Tibial nerve (tissue), 4 donors: ENCODE results near the gene PLEKHG4. TPM values are rescaled to one million over a fixed set of nuclear protein-coding genes. Genes with fewer than 3 reads are reported as not detected.

Experiments
- DNase-seq, 2 donors: peaks; one replicate each; pipeline ENCODE4 v3.0.0-alpha.2; 2019; ENCODE audit warnings: low spot score in 2 of 2
- H3K27ac ChIP-seq, 4 donors: fragments of 200-600 bp; sonication (generic) in 3 of 4; one replicate each; pipeline ENCODE4 v1.5.1; 2017 to 2019; ENCODE audit warnings: mild to moderate bottlenecking in 1 of 4
- H3K27me3 ChIP-seq, 2 donors: fragments of 200-600 bp; sonication (generic) in 1 of 2; one replicate each; pipeline versions ENCODE4 v1.5.1 to v1.6.0; 2017 to 2019
- H3K36me3 ChIP-seq, 3 donors: fragments of 200-600 bp; sonication (generic); one replicate each; pipeline ENCODE4 v1.5.1; 2018 to 2019
- H3K4me1 ChIP-seq, 4 donors: fragments of 200-600 bp; sonication (generic) in 3 of 4; one replicate each; pipeline ENCODE4 v1.5.1; 2017 to 2019
- H3K4me3 ChIP-seq, 4 donors: fragments of 200-600 bp; sonication (generic) in 3 of 4; one replicate each; pipeline ENCODE4 v1.5.1; 2017 to 2019; ENCODE audit warnings: mild to moderate bottlenecking in 1 of 4, moderate library complexity in 1 of 4
- H3K9me3 ChIP-seq, 4 donors: fragments of 200-600 bp; sonication (generic) in 3 of 4; one replicate each; pipeline ENCODE4 v1.5.1; 2017 to 2019
- EP300 ChIP-seq, 2 donors: sonication (generic); formaldehyde crosslinking; IDR thresholded peaks; one replicate each; pipeline ENCODE4 v1.6.1; 2017; ENCODE audit warnings: antibody characterized with exemption in 2 of 2, mild to moderate bottlenecking in 1 of 2
- POLR2A ChIP-seq, 2 donors: fragments of 450-650 bp; IDR thresholded peaks; one replicate each; pipeline ENCODE4 v1.6.1; 2017; ENCODE audit warnings: antibody characterized with exemption in 2 of 2, mild to moderate bottlenecking in 2 of 2, moderate library complexity in 2 of 2
- WGBS, 2 donors: methylation state at CpG; one replicate each; pipeline ENCODE4 v1.1.5; 2018; 5-methylcytosine and 5-hydroxymethylcytosine counted together
- total RNA-seq, 4 donors: library from RNA; depleted of rRNA; stranded (reverse); fragments of >200 nt; gene quantifications; one replicate each; pipeline ENCODE4 v1.1.0, GENCODE V29; 2016
- TF ChIP-seq, protein P1 (sequence below), 5 experiments: fragments of 200-600 bp in 3 of 5; fragments of 450-650 bp in 2 of 5; sonication (generic) in 3 of 5; IDR thresholded peaks; one replicate each; pipeline ENCODE4 v1.5.1; 2016 to 2019; ENCODE audit warnings: antibody characterized with exemption in 5 of 5, mild to moderate bottlenecking in 3 of 5, moderate library complexity in 2 of 5

PLEKHG4 gene
- total RNA-seq, 4 donors from 2014 or later = 25.6 to 42.4 (median 34.6) TPM

- peaks cover 0 to 24% (median 0%) of the 10 kb centered on the region in 4 donors for H3K4me1 ChIP-seq
- H3K36me3 ChIP-seq = peaks cover 0 to 13% (median 0%) of the 10 kb centered on the region in 3 donors
- H3K9me3 ChIP-seq = no peaks in the 10 kb centered on the region
- no peak overlapping the region for H3K4me3 ChIP-seq
- WGBS, 2 donors = 82 to 86% methylated on average over 11 of the region's 11 CpGs
- TF ChIP-seq POLR2A (IDR thresholded peaks at IDR 0.05) (no peak), EP300 (IDR thresholded peaks at IDR 0.05) (no peak)
- TF ChIP-seq, protein P1, sequence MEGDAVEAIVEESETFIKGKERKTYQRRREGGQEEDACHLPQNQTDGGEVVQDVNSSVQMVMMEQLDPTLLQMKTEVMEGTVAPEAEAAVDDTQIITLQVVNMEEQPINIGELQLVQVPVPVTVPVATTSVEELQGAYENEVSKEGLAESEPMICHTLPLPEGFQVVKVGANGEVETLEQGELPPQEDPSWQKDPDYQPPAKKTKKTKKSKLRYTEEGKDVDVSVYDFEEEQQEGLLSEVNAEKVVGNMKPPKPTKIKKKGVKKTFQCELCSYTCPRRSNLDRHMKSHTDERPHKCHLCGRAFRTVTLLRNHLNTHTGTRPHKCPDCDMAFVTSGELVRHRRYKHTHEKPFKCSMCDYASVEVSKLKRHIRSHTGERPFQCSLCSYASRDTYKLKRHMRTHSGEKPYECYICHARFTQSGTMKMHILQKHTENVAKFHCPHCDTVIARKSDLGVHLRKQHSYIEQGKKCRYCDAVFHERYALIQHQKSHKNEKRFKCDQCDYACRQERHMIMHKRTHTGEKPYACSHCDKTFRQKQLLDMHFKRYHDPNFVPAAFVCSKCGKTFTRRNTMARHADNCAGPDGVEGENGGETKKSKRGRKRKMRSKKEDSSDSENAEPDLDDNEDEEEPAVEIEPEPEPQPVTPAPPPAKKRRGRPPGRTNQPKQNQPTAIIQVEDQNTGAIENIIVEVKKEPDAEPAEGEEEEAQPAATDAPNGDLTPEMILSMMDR (IDR thresholded peaks at IDR 0.05) = no peak
- H3K27me3 ChIP-seq = no peaks in the 10 kb centered on the region
- H3K27ac ChIP-seq = no peak overlapping the region
- no peak for DNase-seq
Measured at GRCh38 chr16:67270931-67271338, 8.4 kb upstream of the PLEKHG4 start.

GRCh38 chr16:67271446-67271845 lies 7.9 kb upstream of the PLEKHG4 start:
- Histone ChIP-seq H3K4me3 (no peak overlapping the region), H3K27ac (no peak overlapping the region), H3K4me1 (peaks cover 0 to 24% (median 0%) of the 10 kb centered on the region in 4 donors), H3K36me3 (peaks cover 0 to 18% (median 0%) of the 10 kb centered on the region in 3 donors), H3K9me3 (no peaks in the 10 kb centered on the region), H3K27me3 (no peaks in the 10 kb centered on the region)
- WGBS, 2 donors = 83 to 85% methylated on average over 4 of the region's 4 CpGs
- DNase-seq = no peak
- TF ChIP-seq, protein P1 (IDR thresholded peaks at IDR 0.05) = no peak
- no peak for TF ChIP-seq EP300 (IDR thresholded peaks at IDR 0.05)

- WGBS, 2 donors = 85 to 96% methylated on average over 2 of the region's 2 CpGs
- H3K9me3 ChIP-seq = no peaks in the 10 kb centered on the region
- no peaks in the 10 kb centered on the region for H3K27me3 ChIP-seq
- no peak overlapping the region for H3K27ac ChIP-seq
- H3K4me3 ChIP-seq = no peak overlapping the region
- H3K36me3 ChIP-seq = peaks cover 0 to 20% (median 0%) of the 10 kb centered on the region in 3 donors
- no peak for DNase-seq
- peaks cover 0 to 35% (median 20%) of the 10 kb centered on the region in 4 donors for H3K4me1 ChIP-seq
- no peak for TF ChIP-seq POLR2A (IDR thresholded peaks at IDR 0.05)
- TF ChIP-seq EP300 (IDR thresholded peaks at IDR 0.05) = no peak
- TF ChIP-seq, protein P1 (IDR thresholded peaks at IDR 0.05) = no peak
Measured at GRCh38 chr16:67275321-67275720, 4.0 kb upstream of the PLEKHG4 start.

GRCh38 chr16:67277294-67277998 lies 1.9 kb upstream of the PLEKHG4 start:
- Histone ChIP-seq H3K4me3 (no peak overlapping the region), H3K27ac (peak overlapping the region in 3 of 4 donors; percentile 78 to 93 (median 88)), H3K9me3 (no peaks in the 10 kb centered on the region), H3K27me3 (no peaks in the 10 kb centered on the region), H3K4me1 (peaks cover 0 to 33% (median 20%) of the 10 kb centered on the region in 4 donors), H3K36me3 (peaks cover 0 to 23% (median 0%) of the 10 kb centered on the region in 3 donors)
- peak in 1 of 2 donors; percentile 28 for DNase-seq
- TF ChIP-seq POLR2A (IDR thresholded peaks at IDR 0.05) (no peak), EP300 (IDR thresholded peaks at IDR 0.05) (no peak)
- TF ChIP-seq, protein P1 (IDR thresholded peaks at IDR 0.05) = no peak
- 64 to 74% methylated on average over 4 of the region's 4 CpGs for WGBS, 2 donors

DNA sequence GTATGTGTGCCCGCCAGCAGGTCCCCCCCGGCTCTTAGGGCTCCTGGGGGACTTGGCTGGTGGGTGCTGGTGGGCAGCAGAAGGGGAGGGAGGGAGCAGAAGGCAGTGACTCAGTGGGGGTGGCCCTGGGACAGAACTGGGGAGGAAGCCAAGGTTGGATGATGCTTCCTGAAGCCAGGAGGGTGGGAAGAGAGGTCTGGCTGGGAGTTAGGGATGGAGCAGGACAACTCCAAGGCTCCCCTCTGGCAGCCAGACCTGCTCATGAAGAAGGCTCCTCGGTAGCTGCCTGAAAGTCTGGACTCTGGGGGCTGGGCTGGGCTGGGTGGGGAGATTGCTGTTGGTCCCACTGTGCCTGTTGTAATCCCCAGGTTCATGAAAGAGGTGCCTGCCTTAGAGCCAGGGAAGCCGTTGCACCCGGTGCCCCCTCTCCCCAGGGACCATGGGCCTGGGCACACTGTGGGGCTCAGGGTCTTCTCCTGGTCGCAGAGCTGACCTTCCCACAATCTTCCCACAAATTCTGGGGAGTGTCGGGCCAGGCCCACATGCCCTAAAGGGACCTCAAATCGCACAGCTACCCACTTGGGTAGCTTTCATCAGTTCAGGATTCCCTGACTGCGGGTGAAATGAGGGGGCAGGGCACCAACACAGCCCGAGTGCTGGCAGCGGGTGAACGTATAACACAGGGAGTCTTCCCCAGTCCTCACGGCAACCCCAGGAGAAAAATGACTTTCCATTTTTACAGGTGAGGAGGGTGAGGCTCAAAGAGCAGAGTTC lies 1.1 kb upstream of the PLEKHG4 start:
- Histone ChIP-seq H3K4me1 (peaks cover 0 to 33% (median 20%) of the 10 kb centered on the region in 4 donors), H3K4me3 (peak overlapping the region; percentile 51 to 77 (median 66)), H3K36me3 (peaks cover 0 to 26% (median 0%) of the 10 kb centered on the region in 3 donors), H3K9me3 (no peaks in the 10 kb centered on the region), H3K27ac (peak overlapping the region; percentile 74 to 93 (median 83)), H3K27me3 (no peaks in the 10 kb centered on the region)
- 34 to 42% methylated on average over 12 to 13 of the region's 13 CpGs for WGBS, 2 donors
- DNase-seq = no peak
- no peak for TF ChIP-seq POLR2A (IDR thresholded peaks at IDR 0.05)
- TF ChIP-seq, protein P1 (IDR thresholded peaks at IDR 0.05) = no peak
- TF ChIP-seq EP300 (IDR thresholded peaks at IDR 0.05) = no peak
